ENCODE results near the gene WBP11.
"Not testable (repeated sequence)": the region's sequence is repeated elsewhere in the genome, so short reads cannot be mapped to it uniquely, and the experiment has no call there.

The WBP11 gene

GRCh38 chr12:14771651-14772137, 31.6 kb downstream of the WBP11 start:
- DNase-seq (ENCODE audit: low read depth in 2 of 2) = no peak

GRCh38 chr12:14770496-14771461, 32.5 kb downstream of the WBP11 start:
- peak; percentile 83 to 94 for DNase-seq (ENCODE audit: low read depth in 2 of 2)

DNA sequence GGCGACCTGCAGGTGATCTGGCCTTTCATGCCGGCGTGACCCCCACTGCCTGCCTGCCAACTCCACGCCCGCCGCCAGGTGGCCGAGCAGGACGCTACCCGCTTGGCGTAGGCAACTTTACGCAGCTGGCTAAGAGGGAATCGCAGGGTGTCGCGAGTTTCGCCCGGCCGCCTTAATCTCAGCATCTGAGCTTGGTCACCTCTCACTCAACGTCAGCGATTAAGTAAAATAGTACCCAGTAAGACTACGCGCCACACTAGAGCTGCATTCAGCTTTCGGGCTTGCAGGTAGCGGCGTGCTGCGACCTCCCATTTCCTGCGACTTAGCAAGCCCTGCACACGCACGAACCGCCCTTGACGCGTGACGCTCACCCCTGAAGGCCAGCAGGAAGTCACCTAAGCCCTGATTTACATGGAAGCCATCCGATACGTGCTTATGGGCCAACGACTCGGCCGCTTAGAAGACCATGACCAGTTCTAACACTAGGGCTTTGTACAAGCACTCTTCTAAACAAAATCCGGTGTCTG, 33.2 kb downstream of the WBP11 start:
- DNase-seq (ENCODE audit: low read depth in 2 of 2) = peak; percentile 74 to 83

- DNase-seq (ENCODE audit: low read depth in 2 of 2) = no peak
Measured at GRCh38 chr12:14769466-14769968, 33.8 kb downstream of the WBP11 start.

- peak; percentile 19 to 27 for DNase-seq (ENCODE audit: low read depth in 2 of 2)
Measured at GRCh38 chr12:14768823-14769405, 34.4 kb downstream of the WBP11 start.

GRCh38 chr12:14767617-14768016, 35.7 kb downstream of the WBP11 start:
- DNase-seq (ENCODE audit: low read depth in 2 of 2) = no peak

- DNase-seq (ENCODE audit: low read depth in 2 of 2) = no peak
Measured at GRCh38 chr12:14766649-14767215, 36.5 kb downstream of the WBP11 start.

DNA sequence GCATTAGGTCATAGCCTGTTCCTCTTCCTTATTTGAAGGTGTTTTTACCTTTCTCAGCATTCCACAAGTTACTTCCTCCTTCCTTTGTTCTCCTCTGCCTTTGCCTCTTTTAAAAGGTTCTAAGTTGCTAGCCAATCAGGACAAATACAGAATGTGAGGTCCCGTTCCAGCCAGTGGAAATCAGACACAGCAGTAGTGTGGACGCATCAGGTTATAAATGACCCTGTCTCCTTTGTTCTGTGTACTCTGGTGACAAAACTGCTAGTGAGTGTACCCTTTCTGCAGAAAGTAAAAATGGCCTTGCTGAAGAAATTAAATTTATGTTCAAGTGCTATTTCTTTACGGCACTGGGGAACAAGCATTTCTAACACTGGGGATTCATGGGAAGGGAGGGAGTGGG, 37.3 kb downstream of the WBP11 start:
- not testable (repeated sequence) for DNase-seq (ENCODE audit: low read depth in 2 of 2)

DNA sequence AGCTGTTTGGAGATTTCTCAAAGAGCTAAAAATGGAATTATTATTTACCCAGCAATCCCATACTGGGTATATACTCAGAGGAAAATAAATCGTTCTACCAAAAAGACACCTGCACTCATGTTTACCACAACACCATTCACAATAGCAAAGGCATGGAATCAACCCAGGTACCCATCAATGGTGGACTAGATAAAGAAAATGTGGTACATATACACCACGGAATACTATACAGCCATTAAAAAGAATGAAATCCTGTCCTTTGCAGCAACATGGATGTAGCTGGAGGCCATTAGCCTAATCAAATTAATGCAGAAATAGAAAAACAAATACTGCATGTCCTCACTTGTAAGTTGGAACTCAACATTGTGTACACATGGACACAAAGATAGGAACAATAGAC, 37.9 kb downstream of the WBP11 start:
- no peak for DNase-seq (ENCODE audit: low read depth in 2 of 2)

DNA sequence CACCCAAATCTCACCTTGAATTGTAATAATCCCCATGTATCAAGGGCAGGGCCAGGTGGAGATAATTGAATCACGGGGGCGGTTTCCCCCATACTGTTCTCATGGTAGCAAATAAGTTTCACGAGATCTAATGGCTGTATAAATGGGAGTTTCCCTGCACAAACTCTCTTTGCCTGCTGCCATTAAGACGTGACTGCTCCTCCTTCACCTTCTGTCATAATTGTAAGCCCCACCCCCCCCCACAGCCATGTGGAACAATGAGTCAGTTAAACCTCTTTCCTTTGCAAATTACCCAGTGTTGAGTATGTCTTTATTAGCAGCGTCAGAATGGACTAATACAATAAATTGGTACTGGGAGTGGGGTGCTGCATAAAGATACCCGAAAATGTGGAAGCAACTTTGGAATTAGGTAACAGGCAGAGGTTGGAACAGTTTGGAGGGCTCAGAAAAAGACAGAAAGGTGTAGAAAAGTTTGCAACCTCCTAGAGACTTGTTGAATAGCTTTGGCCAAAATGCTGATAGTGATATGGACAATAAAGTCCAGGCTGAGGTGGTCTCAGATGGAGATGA, 43.5 kb downstream of the WBP11 start:
- DNase-seq (ENCODE audit: low read depth in 2 of 2) = not testable (repeated sequence)

GRCh38 chr12:14756334-14757143, 46.7 kb downstream of the WBP11 start:
- DNase-seq (ENCODE audit: low read depth in 2 of 2) = no peak

GRCh38 chr12:14751986-14752385, 51.3 kb downstream of the WBP11 start:
- DNase-seq (ENCODE audit: low read depth in 2 of 2) = no peak

- no peak for DNase-seq (ENCODE audit: low read depth in 2 of 2)
Measured at GRCh38 chr12:14743061-14743460, 60.2 kb downstream of the WBP11 start.

DNA sequence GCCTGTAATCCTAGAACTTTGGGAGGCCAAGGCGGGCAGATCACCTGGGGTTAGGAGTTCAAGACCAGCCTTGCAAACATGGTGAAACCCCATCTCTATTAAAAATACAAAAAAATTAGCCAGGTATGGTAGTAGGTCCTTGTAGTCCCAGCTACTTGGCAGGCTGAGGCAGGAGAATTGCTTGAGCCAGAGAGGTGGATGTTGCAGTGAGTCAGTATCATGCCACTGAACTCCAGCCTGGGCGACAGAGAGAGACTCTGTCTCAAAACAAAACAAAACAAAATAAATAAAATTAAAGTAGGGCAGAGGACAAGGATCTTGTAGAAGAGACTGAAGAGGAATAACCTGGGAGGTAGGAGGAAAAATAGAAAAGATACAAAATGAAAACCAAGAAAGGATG, 61.3 kb downstream of the WBP11 start:
- DNase-seq (ENCODE audit: low read depth in 2 of 2) = no peak

DNA sequence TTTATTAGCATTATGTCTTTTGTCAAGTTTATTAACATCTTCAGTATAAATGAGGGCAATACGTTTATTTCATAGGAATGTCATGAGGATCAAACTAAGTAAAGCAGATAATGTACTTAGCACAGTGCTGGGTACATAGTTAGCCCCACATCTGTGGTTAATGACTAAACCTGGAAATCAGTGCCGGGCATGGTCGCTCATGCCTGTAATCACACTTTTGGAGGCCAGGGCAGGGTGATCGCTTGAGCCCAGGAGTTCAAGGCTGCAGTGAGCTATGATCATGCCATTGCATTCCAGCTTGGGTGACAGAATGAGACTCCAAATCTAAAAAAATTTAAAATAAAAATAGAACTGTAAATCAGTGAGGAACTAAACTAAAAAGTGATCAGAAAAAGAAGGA, 62.1 kb downstream of the WBP11 start:
- DNase-seq (ENCODE audit: low read depth in 2 of 2) = no peak

DNA sequence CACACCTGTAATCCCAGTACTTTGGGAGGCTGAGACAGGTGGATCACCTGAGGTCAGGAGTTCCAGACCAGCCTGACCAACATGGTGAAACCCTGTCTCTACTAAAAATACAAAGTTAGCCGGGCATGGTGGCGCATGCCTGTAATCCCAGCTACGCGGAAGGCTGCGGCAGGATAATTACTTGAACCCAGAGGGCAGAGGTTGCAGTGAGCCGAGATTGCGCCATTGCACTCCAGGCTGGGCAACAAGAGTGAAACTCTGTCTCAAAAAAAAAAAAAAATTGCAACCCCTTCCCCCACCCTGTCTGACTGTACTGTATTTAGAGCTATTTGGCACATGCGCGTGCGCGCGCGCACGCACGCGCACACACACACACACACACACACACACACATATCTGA, 66.8 kb downstream of the WBP11 start:
- not testable (repeated sequence) for DNase-seq (ENCODE audit: low read depth in 2 of 2)
